DND-41 (cell line): ENCODE results near the gene ZFAND5.

Experiments used
- CTCF ChIP-seq: IDR thresholded peaks from 2 replicates; pipeline ENCODE4 v1.5.1; 2012; ENCODE audit warnings: borderline replicate concordance, low read length, moderate library complexity, mild to moderate bottlenecking; ENCODE audit not compliant: poor library complexity, severe bottlenecking; ENCODE audit errors: extremely low read depth
- EZH2 ChIP-seq: IDR thresholded peaks from 3 replicates; pipeline ENCODE4 v1.6.1; 2012; ENCODE audit warnings: borderline replicate concordance, low read depth, mild to moderate bottlenecking, moderate library complexity, low read length, inconsistent platforms; ENCODE audit not compliant: severe bottlenecking

DNA sequence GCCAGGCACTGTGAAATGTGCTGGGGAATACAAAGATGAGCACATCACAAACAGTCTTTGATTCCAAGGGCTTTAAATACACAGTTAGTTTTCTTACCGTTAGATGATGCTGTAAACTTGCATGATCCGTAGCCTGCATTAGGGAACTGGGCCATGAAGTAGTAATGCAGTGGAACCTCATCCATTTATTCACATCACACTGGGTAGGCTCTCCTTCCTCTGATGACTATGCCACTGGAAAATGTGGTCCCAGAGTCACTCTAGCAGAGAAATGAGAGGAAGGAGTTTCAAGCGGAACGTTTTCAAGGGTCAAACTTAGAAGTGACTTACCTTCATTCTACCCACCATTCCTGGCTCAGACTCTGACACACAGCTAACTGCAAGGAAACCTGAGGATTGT lies 26.4 kb downstream of the ZFAND5 start:
- TF ChIP-seq EZH2 (no peak), CTCF (no peak)
